Activated CD4-positive, alpha-beta T cell treated with anti-CD3 and anti-CD28 coated beads, Interleukin-2, amount 10 ng/mL, durations not matched to agents 7 days and 5 days (primary cell): ENCODE measurements around the gene GPR4. TPM values are rescaled to one million over a fixed set of nuclear protein-coding genes. Genes with fewer than 3 reads are reported as not detected.

Experiments
- CTCF ChIA-PET: fragments of 350-600 bp; sonication (Branson Sonifier 250); formaldehyde crosslinking; loops from one replicate; lab custom pipeline; 2021; ENCODE audit warnings: antibody characterized with exemption; lab: Charles Lee
- POLR2A ChIA-PET: fragments of 350-600 bp; sonication (Branson Sonifier 250); formaldehyde crosslinking; loops from one replicate; lab custom pipeline; 2021; ENCODE audit warnings: antibody characterized with exemption; lab: Charles Lee
- DNase-seq: peaks from one replicate; pipeline ENCODE4 v3.0.0-alpha.2; 2020
- H3K27ac Mint-ChIP-seq: one replicate; pipeline ENCODE4 v1.8.0; 2021; ENCODE audit warnings: mild to moderate bottlenecking, moderate library complexity, mixed read lengths
- H3K27me3 Mint-ChIP-seq: one replicate; pipeline ENCODE4 v1.8.0; 2021; ENCODE audit warnings: mixed read lengths
- H3K36me3 Mint-ChIP-seq: one replicate; pipeline ENCODE4 v1.8.0; 2021; ENCODE audit warnings: low read depth, mixed read lengths
- H3K4me1 Mint-ChIP-seq: one replicate; pipeline ENCODE4 v1.8.0; 2021; ENCODE audit warnings: mixed read lengths
- H3K4me3 Mint-ChIP-seq: one replicate; pipeline ENCODE4 v1.8.0; 2021; ENCODE audit warnings: mild to moderate bottlenecking, moderate library complexity, mixed read lengths
- H3K9me3 Mint-ChIP-seq: one replicate; pipeline ENCODE4 v1.8.0; 2021; ENCODE audit warnings: mixed read lengths
- total RNA-seq, 2 experiments: library from RNA; stranded (reverse); gene quantifications; one replicate each; pipeline ENCODE4 v1.2.3, GENCODE V29; 2021

Gene GPR4
- total RNA-seq, 2 experiments from 2014 or later: not detected

GRCh38 chr19:45595814-45596213 is 6.2 kb downstream of the GPR4 start:
- no peaks in the 10 kb centered on the region for H3K36me3 Mint-ChIP-seq
- peaks cover 69% of the 10 kb centered on the region for H3K27me3 Mint-ChIP-seq
- H3K4me3 Mint-ChIP-seq: no peak overlapping the region
- DNase-seq: no peak
- H3K27ac Mint-ChIP-seq: no peak overlapping the region
- ChIA-PET POLR2A (no interaction called here), CTCF (interaction anchor here (0.5 to 0.7 kb wide), 2 partner anchors 92 to 103 kb away, joined by 3 read pairs; no protein-coding TSS in a partner anchor)
- H3K9me3 Mint-ChIP-seq: no peaks in the 10 kb centered on the region
- peaks cover 29% of the 10 kb centered on the region for H3K4me1 Mint-ChIP-seq

GRCh38 chr19:45593520-45593919 is 8.5 kb downstream of the GPR4 start:
- no peak overlapping the region for H3K4me3 Mint-ChIP-seq
- peaks cover 59% of the 10 kb centered on the region for H3K27me3 Mint-ChIP-seq
- DNase-seq: no peak
- ChIA-PET POLR2A (no interaction called here), CTCF (interaction anchor here (0.6 kb wide), 1 partner anchor 31 kb away, joined by 6 read pairs; no protein-coding TSS in a partner anchor)
- H3K9me3 Mint-ChIP-seq: no peaks in the 10 kb centered on the region
- H3K4me1 Mint-ChIP-seq: peaks cover 20% of the 10 kb centered on the region
- no peaks in the 10 kb centered on the region for H3K36me3 Mint-ChIP-seq
- H3K27ac Mint-ChIP-seq: no peak overlapping the region

- Mint-ChIP-seq H3K9me3 (no peaks in the 10 kb centered on the region), H3K4me3 (no peak overlapping the region), H3K36me3 (no peaks in the 10 kb centered on the region), H3K4me1 (peaks cover 14% of the 10 kb centered on the region), H3K27ac (no peak overlapping the region), H3K27me3 (peaks cover 48% of the 10 kb centered on the region)
- no peak for DNase-seq
- ChIA-PET CTCF (no interaction called here), POLR2A (no interaction called here)
Measured at GRCh38 chr19:45592366-45592765, 9.6 kb downstream of the GPR4 start.

- ChIA-PET POLR2A (no interaction called here), CTCF (interaction anchor here (1.3 to 1.5 kb wide), 2 partner anchors 51 to 101 kb away, joined by 5 to 9 read pairs; partner anchors contain the start of genes QPCTL and SNRPD2)
- H3K4me3 Mint-ChIP-seq: no peak overlapping the region
- H3K27ac Mint-ChIP-seq: no peak overlapping the region
- H3K27me3 Mint-ChIP-seq: peaks cover 40% of the 10 kb centered on the region
- no peak for DNase-seq
- no peaks in the 10 kb centered on the region for H3K9me3 Mint-ChIP-seq
- no peaks in the 10 kb centered on the region for H3K36me3 Mint-ChIP-seq
- peaks cover 14% of the 10 kb centered on the region for H3K4me1 Mint-ChIP-seq
Measured at GRCh38 chr19:45591638-45592005, 10.4 kb downstream of the GPR4 start.

GRCh38 chr19:45591004-45591637 is 10.9 kb downstream of the GPR4 start:
- no peaks in the 10 kb centered on the region for H3K36me3 Mint-ChIP-seq
- H3K27me3 Mint-ChIP-seq: peaks cover 35% of the 10 kb centered on the region
- POLR2A ChIA-PET: no interaction called here
- peaks cover 14% of the 10 kb centered on the region for H3K4me1 Mint-ChIP-seq
- CTCF ChIA-PET: interaction anchor here (1.2 to 1.5 kb wide), 3 partner anchors 23 to 101 kb away, joined by 4 to 9 read pairs (median 5); partner anchors contain the start of genes QPCTL and SNRPD2
- H3K27ac Mint-ChIP-seq: no peak overlapping the region
- peak; percentile 50 for DNase-seq
- H3K9me3 Mint-ChIP-seq: no peaks in the 10 kb centered on the region
- H3K4me3 Mint-ChIP-seq: no peak overlapping the region

- CTCF ChIA-PET: interaction anchor here (1.2 to 1.5 kb wide), 3 partner anchors 23 to 102 kb away, joined by 4 to 9 read pairs (median 5); partner anchors contain the start of genes QPCTL and SNRPD2
- Mint-ChIP-seq H3K27me3 (peaks cover 31% of the 10 kb centered on the region), H3K4me1 (peaks cover 15% of the 10 kb centered on the region), H3K27ac (no peak overlapping the region), H3K9me3 (no peaks in the 10 kb centered on the region), H3K4me3 (no peak overlapping the region), H3K36me3 (no peaks in the 10 kb centered on the region)
- no peak for DNase-seq
- POLR2A ChIA-PET: no interaction called here
Measured at GRCh38 chr19:45590300-45591003, 11.6 kb downstream of the GPR4 start.

GRCh38 chr19:45589768-45590167 is 12.2 kb downstream of the GPR4 start:
- Mint-ChIP-seq H3K27ac (no peak overlapping the region), H3K36me3 (no peaks in the 10 kb centered on the region), H3K4me3 (no peak overlapping the region), H3K4me1 (peaks cover 20% of the 10 kb centered on the region), H3K9me3 (no peaks in the 10 kb centered on the region), H3K27me3 (peaks cover 28% of the 10 kb centered on the region)
- ChIA-PET POLR2A (no interaction called here), CTCF (no interaction called here)
- DNase-seq: no peak

- Mint-ChIP-seq H3K4me1 (peaks cover 29% of the 10 kb centered on the region), H3K27me3 (peaks cover 28% of the 10 kb centered on the region), H3K27ac (no peak overlapping the region), H3K4me3 (no peak overlapping the region), H3K36me3 (peaks cover 3% of the 10 kb centered on the region), H3K9me3 (no peaks in the 10 kb centered on the region)
- DNase-seq: no peak
- ChIA-PET POLR2A (no interaction called here), CTCF (interaction anchor here (1.5 kb wide), 2 partner anchors 11 to 54 kb away, joined by 3 to 5 read pairs; no protein-coding TSS in a partner anchor)
Measured at GRCh38 chr19:45587873-45588272, 14.1 kb downstream of the GPR4 start.

- peak overlapping the region; percentile 96 for H3K27ac Mint-ChIP-seq
- peaks cover 10% of the 10 kb centered on the region for H3K27me3 Mint-ChIP-seq
- H3K36me3 Mint-ChIP-seq: peaks cover 16% of the 10 kb centered on the region
- H3K4me3 Mint-ChIP-seq: peak overlapping the region; percentile 95
- H3K9me3 Mint-ChIP-seq: no peaks in the 10 kb centered on the region
- POLR2A ChIA-PET: interaction anchor here (0.9 kb wide), 1 partner anchor 56 kb away, joined by 3 read pairs; no protein-coding TSS in a partner anchor
- H3K4me1 Mint-ChIP-seq: peaks cover 25% of the 10 kb centered on the region
- no peak for DNase-seq
- CTCF ChIA-PET: interaction anchor here (2.0 to 2.3 kb wide), 3 partner anchors 100 to 146 kb away, joined by 4 to 9 read pairs (median 7); no protein-coding TSS in a partner anchor
Measured at GRCh38 chr19:45585158-45585577, 16.8 kb downstream of the GPR4 start.

- Mint-ChIP-seq H3K4me3 (peak within 1 kb of the TSS; percentile 95), H3K4me1 (peaks cover 25% of the 10 kb centered on the region), H3K27ac (peak within 1 kb of the TSS; percentile 96), H3K36me3 (peaks cover 16% of the 10 kb centered on the region), H3K9me3 (no peaks in the 10 kb centered on the region), H3K27me3 (peaks cover 4% of the 10 kb centered on the region)
- ChIA-PET POLR2A (interaction anchor here (0.9 kb wide), 1 partner anchor 57 kb away, joined by 3 read pairs; no protein-coding TSS in a partner anchor), CTCF (interaction anchor here (1.0 to 2.3 kb wide), 5 partner anchors 12 to 145 kb away, joined by 3 to 9 read pairs (median 4); no protein-coding TSS in a partner anchor)
- peak; percentile 100 for DNase-seq
Measured at GRCh38 chr19:45584332-45585157, 17.5 kb downstream of the GPR4 start, which contains the start of gene OPA3. OPA3 (minus strand) TSS chr19:45584802; CDS start chr19:45584764, 38 bp downstream.

- peaks cover 18% of the 10 kb centered on the region for H3K36me3 Mint-ChIP-seq
- H3K4me3 Mint-ChIP-seq: no peak overlapping the region
- CTCF ChIA-PET: interaction anchor here (1.0 to 1.3 kb wide), 3 partner anchors 30 to 83 kb away, joined by 3 read pairs; no protein-coding TSS in a partner anchor
- no peaks in the 10 kb centered on the region for H3K27me3 Mint-ChIP-seq
- peaks cover 35% of the 10 kb centered on the region for H3K4me1 Mint-ChIP-seq
- POLR2A ChIA-PET: no interaction called here
- H3K9me3 Mint-ChIP-seq: no peaks in the 10 kb centered on the region
- H3K27ac Mint-ChIP-seq: peak overlapping the region; percentile 25
- DNase-seq: no peak
Measured at GRCh38 chr19:45581576-45581975, 20.4 kb downstream of the GPR4 start.

- peaks cover 15% of the 10 kb centered on the region for H3K36me3 Mint-ChIP-seq
- ChIA-PET CTCF (no interaction called here), POLR2A (no interaction called here)
- DNase-seq: no peak
- H3K4me3 Mint-ChIP-seq: no peak overlapping the region
- peaks cover 26% of the 10 kb centered on the region for H3K4me1 Mint-ChIP-seq
- no peaks in the 10 kb centered on the region for H3K9me3 Mint-ChIP-seq
- no peaks in the 10 kb centered on the region for H3K27me3 Mint-ChIP-seq
- no peak overlapping the region for H3K27ac Mint-ChIP-seq
Measured at GRCh38 chr19:45578861-45579260, 23.2 kb downstream of the GPR4 start.
